ENCODE results near the gene HDAC4.

GRCh38 chr2:239275044-239275685, 125.7 kb downstream of the HDAC4 start:
- TF ChIP-seq CTCF (conservative IDR thresholded peaks at IDR 0.05): no peak
- TF ChIP-seq EZH2 (IDR thresholded peaks at IDR 0.05; ENCODE audit: low read depth): no peak
